ENCODE data around the gene GPR55. TPM values are rescaled to one million over a fixed set of nuclear protein-coding genes. Genes with fewer than 3 reads are reported as not detected.

The GPR55 gene
- total RNA-seq, 1 experiment from 2014 or later = not detected

GRCh38 chr2:230915319-230915718 lies 9.7 kb downstream of the GPR55 start:
- Histone ChIP-seq H4K91ac (ENCODE audit: insufficient read length, low read depth, low read length) (no peak overlapping the region), H4K5ac (ENCODE audit: insufficient read length, low read depth, low read length) (no peak overlapping the region), H3K56ac (ENCODE audit: insufficient read length, low read depth, low read length) (no peak overlapping the region), H3K4ac (ENCODE audit: low read depth, low read length) (no peak overlapping the region), H2AFZ (ENCODE audit: low read length) (no peak overlapping the region), H3K23ac (ENCODE audit: insufficient read length, low read depth, low read length) (no peak overlapping the region), H2BK5ac (ENCODE audit: insufficient read length, low read length) (no peak overlapping the region), H2BK120ac (ENCODE audit: low read depth, low read length, poor library complexity, severe bottlenecking) (no peak overlapping the region), H4K20me1 (ENCODE audit: control insufficient read depth, insufficient read depth, insufficient read length) (no peaks in the 10 kb centered on the region), H3K79me2 (ENCODE audit: insufficient read depth, low read length) (no peaks in the 10 kb centered on the region), H3T11ph (ENCODE audit: low read length) (no peak overlapping the region), H3K18ac (ENCODE audit: insufficient read length, low read depth, low read length) (no peak overlapping the region), H3K14ac (ENCODE audit: insufficient read depth, low read length) (no peak overlapping the region), H3K9me3 (ENCODE audit: control insufficient read depth, low read depth, low read length) (no peaks in the 10 kb centered on the region), H3K79me1 (ENCODE audit: insufficient read depth, low read depth, low read length, poor library complexity, severe bottlenecking) (no peaks in the 10 kb centered on the region), H2BK12ac (ENCODE audit: insufficient read length, low read depth, low read length) (no peak overlapping the region), H3K9ac (ENCODE audit: extremely low read depth, insufficient read length, low read length) (no peak overlapping the region), H3K27ac (ENCODE audit: insufficient read length, low read depth, low read length) (no peak overlapping the region), H4K8ac (replicated peaks; ENCODE audit: insufficient read length, low read depth, low read length) (no peak overlapping the region), H3K4me1 (ENCODE audit: insufficient read depth, low read length) (no peaks in the 10 kb centered on the region), H2BK20ac (ENCODE audit: low read depth, low read length, poor library complexity, severe bottlenecking) (no peak overlapping the region), H3K4me2 (ENCODE audit: insufficient read depth, insufficient read length, low read length) (no peak overlapping the region), H2BK15ac (ENCODE audit: low read depth, low read length) (no peak overlapping the region), H3K27me3 (ENCODE audit: insufficient read depth, low read length) (no peaks in the 10 kb centered on the region), H2AK5ac (ENCODE audit: insufficient read length, low read length) (no peak overlapping the region), H3K23me2 (ENCODE audit: insufficient read length, low read depth, low read length, poor library complexity, severe bottlenecking) (no peaks in the 10 kb centered on the region)
- no peak overlapping the region for H3K4me3 Mint-ChIP-seq
- no CpG with 5 or more reads among the region's 6 CpGs for WGBS (ENCODE audit: extremely low coverage, insufficient read length, low lambda C conversion rate)
- H3K9me3 Mint-ChIP-seq = no peaks in the 10 kb centered on the region
- DNase-seq = peak; percentile 13
- H3K4me1 Mint-ChIP-seq = peaks cover 2 to 3% of the 10 kb centered on the region in 2 experiments; a peak in 2 of 4 replicates
- TF ChIP-seq CTCF (conservative IDR thresholded peaks at IDR 0.05) = no peak
- H3K27me3 Mint-ChIP-seq (ENCODE audit: low read depth) = peaks cover 6% of the 10 kb centered on the region
- H3K36me3 Mint-ChIP-seq (ENCODE audit: insufficient read depth in 1 of 3, low read depth in 3 of 3) = no peaks in the 10 kb centered on the region
- no peak overlapping the region for H3K27ac Mint-ChIP-seq
